ENCODE data around the gene FSIP1.

FSIP1 gene

GRCh38 chr15:39792025-39792843, 9.6 kb upstream of the FSIP1 start:
- DNase-seq, result no peak

GRCh38 chr15:39789736-39790135, 7.1 kb upstream of the FSIP1 start:
- no peak for DNase-seq

- DNase-seq, result no peak
Observed at GRCh38 chr15:39788800-39789565, 6.3 kb upstream of the FSIP1 start.

GRCh38 chr15:39788108-39788507, 5.5 kb upstream of the FSIP1 start:
- peak; percentile 64 for DNase-seq

GRCh38 chr15:39787479-39787878, 4.8 kb upstream of the FSIP1 start:
- DNase-seq, result no peak

GRCh38 chr15:39786447-39787056, 3.9 kb upstream of the FSIP1 start:
- peak; percentile 37 for DNase-seq

- no peak for DNase-seq
Observed at GRCh38 chr15:39785841-39786240, 3.2 kb upstream of the FSIP1 start.

GRCh38 chr15:39785139-39785538, 2.5 kb upstream of the FSIP1 start:
- no peak for DNase-seq

- DNase-seq, result no peak
Observed at GRCh38 chr15:39784638-39785037, 2.0 kb upstream of the FSIP1 start.

- no peak for DNase-seq
Observed at GRCh38 chr15:39784125-39784524, 1.5 kb upstream of the FSIP1 start.

- DNase-seq, result no peak
Observed at GRCh38 chr15:39783244-39783820, 691 bp upstream of the FSIP1 start.

GRCh38 chr15:39781967-39782302, 706 bp downstream of the FSIP1 start:
- DNase-seq, result no peak

- no peak for DNase-seq
Observed at GRCh38 chr15:39781147-39781966, 1.3 kb downstream of the FSIP1 start.

GRCh38 chr15:39778021-39778420, 4.6 kb downstream of the FSIP1 start:
- no peak for DNase-seq

GRCh38 chr15:39777496-39777895, 5.1 kb downstream of the FSIP1 start:
- DNase-seq, result no peak

- no peak for DNase-seq
Observed at GRCh38 chr15:39776068-39776467, 6.6 kb downstream of the FSIP1 start.

- peak; percentile 58 for DNase-seq
Observed at GRCh38 chr15:39774688-39775267, 7.9 kb downstream of the FSIP1 start.

- no peak for DNase-seq
Observed at GRCh38 chr15:39770748-39771689, 11.6 kb downstream of the FSIP1 start.

GRCh38 chr15:39767921-39768320, 14.7 kb downstream of the FSIP1 start:
- DNase-seq, result no peak

GRCh38 chr15:39761006-39761405, 21.6 kb downstream of the FSIP1 start:
- no peak for DNase-seq
